ENCODE data around the gene JPH3. TPM values are rescaled to one million over a fixed set of nuclear protein-coding genes. Genes with fewer than 3 reads are reported as not detected.

Gene JPH3
- total RNA-seq = 33.9 and 39.3 TPM in 2 replicates
- polyA plus RNA-seq = 8.0 and 15.5 TPM in 2 replicates

DNA sequence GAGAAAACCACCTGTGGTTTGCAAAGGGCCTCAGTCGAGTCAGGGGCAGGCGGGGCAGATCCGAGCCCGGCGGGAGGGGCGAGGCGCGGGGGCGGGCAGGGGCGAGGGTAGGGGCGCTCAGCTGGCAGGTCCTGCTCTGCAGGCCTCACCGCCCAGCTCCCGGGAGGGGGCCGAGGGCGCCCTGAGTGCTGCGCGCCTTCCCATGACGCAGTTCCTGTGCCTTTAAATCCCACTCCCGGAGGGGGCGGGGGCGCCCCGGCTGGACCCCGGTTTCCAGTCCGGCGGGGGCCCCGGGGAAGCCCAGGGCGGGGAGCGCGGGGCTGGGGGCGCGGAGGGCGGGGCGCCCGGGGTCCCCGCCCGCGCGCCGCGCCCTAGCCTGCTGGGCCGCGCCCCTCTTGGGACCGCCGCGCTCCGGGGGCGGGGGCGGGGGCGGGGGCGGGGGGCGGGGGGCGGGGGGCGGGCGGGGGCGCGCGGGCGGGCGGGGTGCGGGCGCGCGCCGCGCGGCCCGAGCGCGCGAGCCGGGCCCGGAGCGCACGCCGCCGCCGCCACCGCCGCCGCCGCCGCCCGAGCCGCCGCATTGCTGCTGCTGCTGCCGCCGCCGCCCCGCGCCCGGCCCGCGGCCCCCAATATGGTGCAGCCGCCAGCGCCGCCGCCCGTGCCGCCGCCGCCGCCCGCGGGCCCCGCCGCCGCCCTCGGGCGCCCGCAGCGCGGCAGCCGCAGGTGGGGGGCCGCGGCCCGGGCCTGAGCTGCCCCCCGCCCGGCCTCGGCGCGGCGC, at the start of gene JPH3:
TSS of gene JPH3 (plus strand) at position 508 of the 775 bp plus-strand sequence. CDS start 639 bp downstream, outside the sequence.
- Histone ChIP-seq H3K36me3 (no peaks in the 10 kb centered on the region), H3K9me3 (ENCODE audit: low read depth) (no peaks in the 10 kb centered on the region), H3K27ac (peak within 1 kb of the TSS; percentile 20), H3K4me1 (ENCODE audit: low read depth) (peaks cover 9% of the 10 kb centered on the region), H3K4me3 (peak within 1 kb of the TSS; percentile 76), H3K27me3 (peaks cover 54% of the 10 kb centered on the region)
- TF ChIP-seq, protein P1, sequence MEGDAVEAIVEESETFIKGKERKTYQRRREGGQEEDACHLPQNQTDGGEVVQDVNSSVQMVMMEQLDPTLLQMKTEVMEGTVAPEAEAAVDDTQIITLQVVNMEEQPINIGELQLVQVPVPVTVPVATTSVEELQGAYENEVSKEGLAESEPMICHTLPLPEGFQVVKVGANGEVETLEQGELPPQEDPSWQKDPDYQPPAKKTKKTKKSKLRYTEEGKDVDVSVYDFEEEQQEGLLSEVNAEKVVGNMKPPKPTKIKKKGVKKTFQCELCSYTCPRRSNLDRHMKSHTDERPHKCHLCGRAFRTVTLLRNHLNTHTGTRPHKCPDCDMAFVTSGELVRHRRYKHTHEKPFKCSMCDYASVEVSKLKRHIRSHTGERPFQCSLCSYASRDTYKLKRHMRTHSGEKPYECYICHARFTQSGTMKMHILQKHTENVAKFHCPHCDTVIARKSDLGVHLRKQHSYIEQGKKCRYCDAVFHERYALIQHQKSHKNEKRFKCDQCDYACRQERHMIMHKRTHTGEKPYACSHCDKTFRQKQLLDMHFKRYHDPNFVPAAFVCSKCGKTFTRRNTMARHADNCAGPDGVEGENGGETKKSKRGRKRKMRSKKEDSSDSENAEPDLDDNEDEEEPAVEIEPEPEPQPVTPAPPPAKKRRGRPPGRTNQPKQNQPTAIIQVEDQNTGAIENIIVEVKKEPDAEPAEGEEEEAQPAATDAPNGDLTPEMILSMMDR (IDR thresholded peaks at IDR 0.05; ENCODE audit: low read depth, low read length) = no peak
- peak in 1 of 2 donors; percentile 82 for DNase-seq (ENCODE audit: low read depth in 1 of 2, low spot score in 1 of 2)

DNA sequence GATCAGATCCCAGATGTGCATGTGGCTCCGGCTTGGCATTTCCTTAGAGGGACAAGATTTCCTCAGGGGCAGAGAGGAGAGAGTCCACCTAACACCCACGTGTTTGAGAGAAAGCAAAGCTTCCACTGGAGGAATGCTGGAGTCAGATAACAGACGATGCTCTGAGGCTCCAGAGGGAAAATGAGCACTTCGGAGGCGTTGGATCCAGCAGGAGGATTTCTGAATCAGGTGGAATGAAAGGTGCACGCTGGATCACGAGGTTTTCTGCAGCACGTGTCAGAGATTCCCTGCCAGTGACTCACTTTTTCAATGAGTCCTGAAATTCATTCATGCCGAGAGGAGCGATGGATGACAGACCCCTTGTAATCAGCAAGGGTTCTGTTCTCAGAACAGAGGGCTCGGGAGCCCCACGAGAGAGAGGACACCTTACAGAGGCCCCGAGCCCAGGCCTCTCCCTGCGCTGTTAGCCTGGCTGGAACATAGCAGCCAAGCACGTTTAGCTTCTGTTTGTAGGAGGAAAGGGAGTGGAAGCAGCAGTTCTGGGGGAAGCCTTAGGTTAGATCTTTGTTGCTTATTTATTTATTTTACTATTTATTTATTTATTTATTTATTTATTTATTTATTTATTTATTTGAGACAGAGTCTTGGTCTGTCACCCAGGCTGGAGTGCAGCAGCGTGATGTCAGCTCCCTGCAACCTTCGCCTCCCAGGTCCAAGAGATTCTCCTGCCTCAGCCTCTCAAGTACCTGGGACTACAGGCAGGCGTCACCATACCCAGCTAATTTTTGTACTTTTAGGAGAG, 49.3 kb upstream of the JPH3 start:
- H3K27ac ChIP-seq = peak overlapping the region; percentile 31
- H3K36me3 ChIP-seq = no peaks in the 10 kb centered on the region
- H3K4me3 ChIP-seq = no peak overlapping the region
- peak in 1 of 2 donors; percentile 58 for DNase-seq (ENCODE audit: low read depth in 1 of 2, low spot score in 1 of 2)
- H3K27me3 ChIP-seq = no peaks in the 10 kb centered on the region
- peaks cover 38% of the 10 kb centered on the region for H3K4me1 ChIP-seq (ENCODE audit: low read depth)
- no peaks in the 10 kb centered on the region for H3K9me3 ChIP-seq (ENCODE audit: low read depth)
- TF ChIP-seq, protein P1 (IDR thresholded peaks at IDR 0.05; ENCODE audit: low read depth, low read length) = no peak

DNA sequence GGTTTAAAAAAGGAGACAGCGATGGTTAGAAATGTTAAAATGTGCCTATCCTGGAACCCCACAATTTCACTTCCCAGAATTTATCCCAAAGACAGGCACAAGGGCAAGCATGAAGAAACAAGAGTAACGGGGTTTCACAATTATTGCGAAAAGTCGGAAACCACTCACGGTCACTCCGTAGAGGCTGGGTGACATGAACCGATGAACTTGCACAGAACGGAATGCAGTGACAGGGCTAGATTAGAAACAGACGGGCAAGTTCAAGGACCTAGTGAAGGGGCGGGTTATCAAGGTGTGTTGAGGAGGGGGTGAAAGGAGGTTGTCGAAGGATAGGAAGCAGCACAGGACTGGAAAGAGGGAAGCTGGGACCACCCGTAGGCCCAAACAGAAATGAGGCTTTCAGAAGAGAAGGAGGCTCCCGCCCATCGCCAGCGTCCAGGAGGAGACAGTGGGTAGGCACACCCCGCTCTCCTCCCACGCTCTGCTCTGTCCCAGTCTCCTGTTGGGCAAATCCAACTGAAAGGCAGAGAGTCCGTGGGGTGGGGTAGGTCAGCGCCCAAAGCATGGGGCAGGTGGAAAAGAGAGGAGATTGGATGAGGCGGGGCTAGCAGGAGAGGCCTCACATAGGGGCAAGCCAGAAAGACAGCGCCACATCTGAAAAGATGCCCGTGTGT, 47.4 kb upstream of the JPH3 start:
- TF ChIP-seq, protein P1 (IDR thresholded peaks at IDR 0.05; ENCODE audit: low read depth, low read length) = no peak
- Histone ChIP-seq H3K9me3 (ENCODE audit: low read depth) (no peaks in the 10 kb centered on the region), H3K36me3 (no peaks in the 10 kb centered on the region), H3K4me3 (no peak overlapping the region), H3K27me3 (no peaks in the 10 kb centered on the region), H3K4me1 (ENCODE audit: low read depth) (peaks cover 39% of the 10 kb centered on the region), H3K27ac (no peak overlapping the region)
- peak in 1 of 2 donors; percentile 76 for DNase-seq (ENCODE audit: low read depth in 1 of 2, low spot score in 1 of 2)

DNA sequence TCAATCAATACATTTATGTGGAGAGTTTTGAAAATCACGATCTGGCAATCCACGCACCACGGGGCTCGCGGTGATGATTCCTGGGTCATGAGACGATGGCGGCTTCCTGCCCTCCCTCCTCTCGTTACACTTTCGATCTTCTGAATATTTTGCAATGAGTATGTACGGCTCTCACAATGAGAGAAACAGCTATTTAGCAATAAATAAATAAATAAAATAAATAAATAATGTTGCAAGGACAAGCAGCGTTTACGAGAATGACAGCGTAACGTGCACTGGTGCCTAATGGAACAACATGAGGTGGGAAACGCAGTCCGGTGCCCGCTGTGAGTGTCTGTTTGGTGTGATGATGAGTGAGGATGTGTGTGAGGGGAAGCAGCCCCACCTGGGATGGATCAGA, 46.7 kb upstream of the JPH3 start:
- H3K36me3 ChIP-seq = no peaks in the 10 kb centered on the region
- H3K9me3 ChIP-seq (ENCODE audit: low read depth) = no peaks in the 10 kb centered on the region
- TF ChIP-seq, protein P1 (IDR thresholded peaks at IDR 0.05; ENCODE audit: low read depth, low read length) = no peak
- no peak overlapping the region for H3K27ac ChIP-seq
- no peak overlapping the region for H3K4me3 ChIP-seq
- no peaks in the 10 kb centered on the region for H3K27me3 ChIP-seq
- DNase-seq (ENCODE audit: low read depth in 1 of 2, low spot score in 1 of 2) = no peak
- peaks cover 39% of the 10 kb centered on the region for H3K4me1 ChIP-seq (ENCODE audit: low read depth)

DNA sequence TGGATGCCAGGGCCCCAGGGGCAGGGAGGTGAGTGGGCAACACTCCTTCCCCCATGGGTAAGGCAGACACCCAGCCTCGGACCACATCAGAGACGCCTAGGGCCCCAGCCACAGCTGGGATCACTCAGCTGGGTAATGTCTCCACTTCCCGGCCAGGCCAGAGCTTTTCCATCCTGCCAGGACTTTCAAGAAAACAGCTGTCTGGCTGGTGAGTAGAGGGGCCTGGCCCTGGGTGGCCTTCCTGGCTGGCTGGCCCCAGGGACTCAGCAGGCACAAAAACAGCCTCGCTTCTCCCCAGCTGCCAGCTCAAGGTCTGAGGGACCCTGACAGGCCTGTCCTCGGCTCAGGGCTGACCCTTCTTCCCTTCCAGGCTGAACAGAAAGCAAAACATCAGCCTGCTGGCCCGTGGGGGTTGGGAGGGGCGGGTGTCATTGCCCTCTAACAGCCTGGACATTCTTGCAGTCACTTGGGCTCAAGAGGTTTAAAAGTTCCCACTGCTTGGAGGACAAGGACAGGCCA, 45.3 kb upstream of the JPH3 start:
- peak overlapping the region; percentile 80 for H3K27ac ChIP-seq
- peaks cover 39% of the 10 kb centered on the region for H3K4me1 ChIP-seq (ENCODE audit: low read depth)
- H3K9me3 ChIP-seq (ENCODE audit: low read depth) = no peaks in the 10 kb centered on the region
- no peaks in the 10 kb centered on the region for H3K36me3 ChIP-seq
- TF ChIP-seq, protein P1 (IDR thresholded peaks at IDR 0.05; ENCODE audit: low read depth, low read length) = no peak
- DNase-seq (ENCODE audit: low read depth in 1 of 2, low spot score in 1 of 2) = peak; percentile 71 to 83
- no peak overlapping the region for H3K4me3 ChIP-seq
- no peaks in the 10 kb centered on the region for H3K27me3 ChIP-seq
